HG03457 (cell line): Measurements from ENCODE around the gene AUTS2.
"Not testable (repeated sequence)": the region's sequence is repeated elsewhere in the genome, so short reads cannot be mapped to it uniquely, and the experiment has no call there.

ENCODE experiments used
- ATAC-seq: cut with Tn5 transposase; IDR thresholded peaks from one replicate; pipeline ENCODE4 v1.9.1; 2021; ENCODE audit warnings: moderate number of reproducible peaks; ENCODE audit not compliant: unreplicated experiment

The AUTS2 gene

DNA sequence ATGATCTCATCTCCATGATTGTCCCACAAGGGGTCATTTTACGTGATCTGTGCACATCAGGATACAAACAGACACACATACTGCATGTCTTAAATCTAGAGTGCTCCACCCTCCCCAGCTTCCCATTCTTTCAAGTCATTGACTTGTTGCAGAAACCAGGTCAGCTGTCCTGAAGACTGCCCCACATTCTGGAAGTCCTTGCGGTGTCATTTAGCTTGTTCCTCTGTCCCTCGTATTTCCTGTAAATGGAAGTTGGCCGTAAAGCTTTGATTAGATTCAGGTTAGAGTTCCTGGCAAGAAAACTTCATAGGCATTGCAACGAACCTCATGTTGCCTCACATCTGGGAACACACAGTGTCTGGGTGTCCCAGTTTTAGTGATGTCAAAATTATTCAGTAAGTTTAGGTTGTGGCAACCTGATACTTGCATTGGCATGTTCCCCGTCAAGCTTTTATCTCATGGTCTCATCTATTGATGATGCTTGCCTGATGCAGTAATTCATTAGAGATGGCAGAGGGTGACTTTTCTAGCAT, 1116.3 kb downstream of the AUTS2 start:
- ATAC-seq, result no peak

DNA sequence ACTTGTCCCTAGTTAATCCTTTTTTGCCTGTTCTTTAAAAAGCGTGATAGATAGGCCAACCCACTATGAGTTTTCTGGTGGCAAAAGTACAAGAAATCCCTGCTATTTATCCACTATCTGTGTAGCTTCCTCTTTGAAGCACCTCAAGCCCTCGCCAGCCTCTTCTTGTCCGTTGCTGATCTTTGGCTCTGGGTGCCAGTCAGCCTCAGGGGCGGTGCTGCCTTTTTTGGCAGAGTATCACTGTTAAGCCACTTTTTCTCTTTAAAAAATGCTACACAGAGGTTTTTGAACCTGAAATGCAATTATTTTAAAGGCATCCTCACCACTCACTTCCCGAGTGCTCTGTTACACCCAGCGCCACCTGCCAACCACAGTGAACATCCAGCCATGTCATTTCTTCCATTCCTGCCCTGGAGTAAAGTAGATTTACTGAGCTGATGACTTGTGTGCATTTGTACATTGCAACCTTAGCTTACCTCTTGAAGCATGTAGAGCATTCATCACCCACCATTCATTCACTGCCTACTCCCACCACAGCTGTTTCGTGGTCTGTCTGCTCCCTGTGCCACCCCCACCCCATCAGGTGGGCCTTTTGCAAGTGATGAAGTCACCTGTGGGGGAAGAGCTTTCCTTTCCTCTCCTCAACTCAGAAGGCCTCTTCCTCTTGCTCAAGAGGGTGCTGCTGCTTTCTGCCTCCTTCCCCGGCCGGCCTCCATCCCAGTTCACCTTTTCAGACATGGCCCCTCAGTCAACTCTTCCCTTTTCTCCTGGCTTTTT, 1119.5 kb downstream of the AUTS2 start:
- ATAC-seq, result no peak

DNA sequence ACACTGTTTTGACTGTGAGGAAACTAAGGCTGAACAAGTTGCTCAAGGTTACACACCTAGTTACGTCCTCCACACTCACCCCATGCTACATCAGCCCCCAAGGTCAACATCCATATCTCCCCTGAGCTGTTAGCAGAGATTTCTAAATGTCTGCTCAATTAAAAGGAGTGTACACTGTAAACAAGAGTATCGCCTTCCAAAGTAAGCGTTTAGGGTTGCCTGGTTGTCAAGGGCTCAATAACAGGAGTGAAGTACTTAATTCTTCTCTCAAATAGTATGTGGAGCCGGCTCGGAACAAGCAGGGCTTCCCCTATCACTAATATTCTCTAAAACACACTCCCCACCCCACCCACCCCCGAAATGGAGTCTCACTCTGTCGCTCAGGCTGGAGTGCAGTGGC, 1120.8 kb downstream of the AUTS2 start:
- ATAC-seq, result no peak

DNA sequence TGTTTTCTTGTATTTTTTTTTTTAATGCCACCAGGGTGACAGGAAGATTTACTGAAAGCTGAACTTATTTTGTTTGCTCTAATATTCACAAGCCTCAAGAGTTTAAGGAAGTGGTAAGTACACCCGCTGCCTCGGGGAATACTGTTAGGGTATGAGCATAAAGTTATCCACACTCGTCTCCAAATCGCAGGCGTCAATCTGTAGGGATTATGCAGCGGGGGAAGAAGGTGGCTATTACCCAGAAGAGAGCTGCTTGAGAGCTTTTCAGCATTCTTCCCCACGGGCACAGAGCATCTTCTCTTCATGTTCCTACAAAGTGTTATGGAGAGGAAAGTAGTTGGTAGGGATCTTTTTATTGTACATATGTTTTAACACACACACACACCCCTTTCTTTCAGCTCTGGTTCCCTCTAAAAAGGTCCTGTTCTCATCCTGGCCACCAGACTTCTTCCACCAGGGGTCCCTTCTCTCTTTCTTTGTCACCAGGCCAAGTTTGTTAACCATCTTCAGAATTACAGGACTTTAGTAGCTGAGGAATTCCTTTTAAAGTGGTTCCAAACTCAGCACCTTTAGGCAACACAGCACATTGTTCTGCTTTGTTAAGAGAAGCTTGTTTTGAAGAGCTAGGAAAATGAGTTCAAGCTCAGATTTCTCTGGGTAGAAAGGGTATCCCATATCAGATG, 1122.1 kb downstream of the AUTS2 start:
- ATAC-seq, result no peak

DNA sequence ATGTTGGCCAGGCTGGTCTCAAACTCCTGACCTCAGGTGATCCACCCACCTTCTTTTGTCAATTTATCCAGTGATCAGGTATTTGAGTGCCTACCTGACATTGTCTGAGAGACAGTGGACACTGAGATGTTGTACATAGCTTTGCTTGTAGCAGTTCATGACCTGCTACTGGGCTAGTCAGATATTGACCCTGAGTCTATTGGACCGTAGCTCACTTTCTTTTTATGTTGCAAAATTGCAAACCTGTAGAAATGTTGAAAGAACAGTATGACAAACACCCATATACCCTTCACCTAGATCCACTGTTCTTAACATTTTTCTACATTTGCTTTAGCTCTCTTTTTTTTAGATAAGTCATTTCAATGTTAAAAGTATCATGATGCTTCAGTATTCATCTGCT, 1123.2 kb downstream of the AUTS2 start:
- no peak for ATAC-seq

DNA sequence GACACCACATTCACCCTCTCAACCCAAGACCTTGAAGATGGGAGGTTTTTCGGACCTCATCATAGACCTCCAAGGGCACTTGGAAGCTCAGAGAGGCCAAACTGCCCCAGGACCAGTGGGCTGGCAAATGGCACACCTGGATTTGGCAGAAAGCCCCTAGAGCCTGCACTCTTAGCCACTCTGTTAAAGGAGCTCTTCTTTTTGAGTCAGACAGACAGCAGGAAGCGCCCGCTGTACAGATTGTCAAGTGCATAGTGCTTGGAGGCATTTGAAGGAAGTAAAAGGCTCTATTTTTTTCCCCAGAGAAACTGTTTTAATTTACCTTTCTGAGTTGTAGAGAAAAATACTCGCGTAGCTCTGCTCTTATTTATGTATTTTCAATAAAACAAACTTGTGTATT, 1125.1 kb downstream of the AUTS2 start:
- ATAC-seq, result no peak

DNA sequence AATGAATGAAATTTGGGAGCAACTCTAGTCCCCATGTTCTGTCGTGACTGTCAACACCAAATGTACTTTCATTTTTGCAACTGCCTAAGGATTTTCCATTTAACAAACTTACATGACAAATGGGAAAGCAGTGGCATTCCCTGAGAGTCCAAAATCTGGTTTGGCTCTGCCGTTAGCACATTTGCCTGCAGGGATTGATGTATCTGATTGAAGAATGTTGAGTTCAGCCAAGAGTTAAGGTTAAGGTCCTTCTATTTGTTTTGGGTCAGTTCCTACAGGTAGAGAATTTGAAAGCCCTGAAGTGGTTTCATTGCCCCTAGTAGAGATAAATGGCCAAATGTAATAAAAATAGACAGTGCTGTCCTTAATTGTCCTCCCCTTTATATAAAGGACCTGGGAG, 1127.2 kb downstream of the AUTS2 start:
- ATAC-seq, result no peak

DNA sequence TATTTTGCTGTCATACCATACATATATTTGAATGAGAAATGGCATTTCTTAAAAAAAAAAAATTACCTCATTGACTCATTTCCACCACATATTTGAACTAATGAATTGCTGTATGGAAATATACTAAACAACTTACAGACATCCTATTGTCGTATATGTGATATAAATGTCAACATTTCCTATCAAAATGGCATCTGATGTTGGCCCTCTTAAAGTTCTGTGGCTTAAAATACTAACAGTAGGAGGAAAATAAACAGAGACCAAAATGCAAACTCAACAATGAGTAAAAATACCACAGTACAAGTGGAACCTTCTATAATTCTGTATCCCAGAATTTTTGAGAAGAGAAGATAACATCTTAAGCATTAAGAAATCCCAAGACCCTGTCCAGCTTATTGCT, 1128.0 kb downstream of the AUTS2 start:
- ATAC-seq, result no peak

DNA sequence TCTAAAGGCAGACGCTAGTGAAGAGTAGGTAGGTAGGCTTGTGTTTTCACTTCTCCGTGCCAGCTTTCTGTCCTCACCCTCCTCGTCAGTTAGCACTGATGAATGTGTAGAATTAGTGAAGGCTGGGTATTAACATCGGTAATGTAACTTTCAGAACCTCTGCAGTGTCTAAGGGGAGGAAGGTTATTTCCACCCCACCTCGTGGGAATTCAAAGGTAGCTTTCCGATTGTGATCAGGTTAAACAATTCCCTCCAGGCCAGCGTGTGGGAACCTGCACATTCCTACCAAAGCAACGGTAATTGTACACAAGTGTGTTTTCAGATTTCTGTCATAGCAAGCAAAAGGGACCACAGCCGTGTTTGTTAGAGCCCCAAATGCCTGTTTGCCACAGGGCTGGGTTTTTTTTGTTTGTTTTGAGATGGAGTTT, 1128.7 kb downstream of the AUTS2 start:
- no peak for ATAC-seq

DNA sequence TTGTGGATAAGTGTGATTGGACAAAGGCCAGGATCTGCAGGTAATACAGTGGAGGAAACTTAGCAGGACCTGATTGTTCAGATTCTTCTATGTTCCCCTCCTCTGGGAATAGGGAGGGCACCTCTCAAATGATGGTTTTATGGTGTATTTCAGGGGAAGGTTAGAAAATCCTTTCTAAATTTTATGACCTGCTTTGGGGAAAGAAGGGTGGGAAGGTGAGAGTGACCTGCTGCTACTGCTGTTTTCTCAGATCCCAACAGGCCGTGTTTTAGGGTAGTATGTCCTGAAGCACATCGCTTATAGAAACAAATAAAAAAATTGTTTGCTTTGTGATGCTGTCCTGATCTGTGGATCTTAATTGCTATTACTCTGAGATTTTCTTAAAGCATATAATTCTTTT, 1129.6 kb downstream of the AUTS2 start:
- no peak for ATAC-seq

DNA sequence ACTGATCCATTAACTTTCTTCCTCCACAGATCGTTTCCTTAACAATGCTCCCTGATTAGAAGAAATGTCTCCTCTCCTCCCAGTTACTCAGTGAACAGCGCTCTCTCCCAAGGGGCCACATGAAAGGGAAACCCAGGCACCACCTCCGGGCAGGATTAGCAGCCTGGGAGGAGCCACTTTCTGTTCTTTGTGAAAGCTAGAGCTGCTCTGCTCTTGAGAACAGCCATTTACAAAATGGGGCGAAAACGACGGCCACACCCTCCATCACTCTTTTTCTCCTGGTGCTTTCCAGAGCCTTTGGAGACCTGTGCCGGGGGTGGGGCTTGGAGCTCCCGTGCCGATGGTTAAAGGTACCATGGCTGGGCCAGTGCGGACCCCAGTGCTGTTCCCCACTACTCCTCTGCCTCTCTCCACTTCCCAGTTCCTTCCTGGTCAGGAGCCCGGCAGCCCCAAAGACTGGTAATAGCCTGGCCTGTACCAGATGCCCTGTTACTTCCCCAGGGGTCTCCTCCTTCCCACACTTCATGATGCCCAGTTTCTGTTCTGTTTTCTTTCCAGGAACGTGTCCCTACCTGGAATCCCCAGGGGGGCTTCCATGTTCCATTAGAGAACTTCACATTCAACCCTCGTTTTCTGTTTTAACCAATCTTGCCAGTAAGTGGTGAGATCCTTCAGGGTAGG, 1130.7 kb downstream of the AUTS2 start:
- no peak for ATAC-seq

DNA sequence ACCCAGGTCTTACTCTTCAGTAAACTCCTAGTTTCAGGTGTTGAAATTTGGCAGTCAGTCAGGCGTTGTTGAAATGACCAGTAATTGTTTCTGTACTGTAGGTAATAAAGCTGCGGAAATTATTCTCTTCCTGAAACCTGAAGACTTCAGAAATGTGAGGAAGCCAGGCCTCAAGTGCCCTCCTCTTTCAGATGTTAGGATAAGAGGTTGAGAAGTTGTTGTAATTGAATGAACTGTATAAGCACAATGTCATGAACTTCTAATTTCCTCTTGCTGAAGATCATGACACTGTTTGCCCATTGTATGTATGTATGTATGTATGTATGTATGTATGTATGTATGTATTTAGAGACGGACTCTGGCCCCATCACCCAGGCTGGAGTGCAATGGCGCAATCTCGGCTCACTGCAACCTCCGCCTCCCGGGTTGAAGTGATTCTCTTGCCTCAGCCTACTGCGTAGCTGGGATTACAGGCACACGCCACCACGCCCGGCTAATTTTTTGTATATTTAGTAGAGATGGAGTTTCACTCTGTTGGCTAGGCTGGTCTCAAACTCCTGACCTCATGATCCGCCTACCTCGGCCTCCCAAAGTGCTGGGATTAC, 1131.4 kb downstream of the AUTS2 start:
- ATAC-seq, result not testable (repeated sequence)

DNA sequence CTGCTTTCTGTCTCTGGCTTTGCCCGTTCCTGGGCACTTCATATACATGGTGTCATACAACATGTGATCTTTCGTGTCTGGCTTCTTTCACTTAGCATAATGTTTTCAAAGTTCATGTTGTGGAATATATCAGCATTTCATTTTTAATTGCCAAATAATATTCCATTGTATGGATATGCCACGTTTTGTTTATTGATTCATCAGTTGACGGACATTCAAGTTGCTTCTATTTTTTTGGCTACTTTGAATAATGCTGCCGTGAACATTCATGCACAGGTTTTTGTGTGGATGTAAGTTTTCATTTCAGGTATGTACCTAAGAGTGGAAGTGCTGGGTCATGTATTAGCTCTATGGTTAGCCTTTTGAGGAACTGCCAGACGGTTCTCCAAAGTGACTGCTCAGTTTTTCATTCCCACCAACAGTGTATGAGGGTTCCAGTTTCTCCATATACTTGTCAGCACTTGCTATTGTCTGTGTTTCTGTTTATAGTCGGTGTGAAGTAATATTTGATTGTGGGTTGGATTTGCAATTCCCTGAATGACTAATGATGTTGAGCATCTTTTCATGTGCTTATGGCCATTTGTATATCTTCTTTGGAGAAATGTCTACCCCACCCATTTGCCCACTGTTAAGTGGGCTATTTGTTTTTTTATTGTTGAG, 1132.3 kb downstream of the AUTS2 start:
- ATAC-seq, result no peak

DNA sequence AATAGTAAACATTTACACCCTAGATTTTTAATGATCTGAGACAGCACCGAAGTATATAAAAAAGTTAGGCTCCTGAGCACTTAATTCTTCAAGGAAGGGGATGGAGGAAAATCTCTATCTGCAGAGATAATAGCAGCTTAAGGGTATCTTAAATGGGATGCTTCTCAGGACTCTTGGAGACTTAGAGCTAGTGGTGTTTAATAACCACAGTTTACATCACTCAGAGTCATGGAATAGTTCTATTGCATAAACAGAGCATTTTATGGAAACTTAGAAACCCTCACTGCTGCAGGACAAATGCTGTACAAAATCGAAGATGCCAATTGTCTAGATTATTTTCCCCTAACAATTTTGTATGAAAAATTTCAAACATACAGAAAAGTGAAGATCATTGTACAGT, 1134.8 kb downstream of the AUTS2 start:
- no peak for ATAC-seq

DNA sequence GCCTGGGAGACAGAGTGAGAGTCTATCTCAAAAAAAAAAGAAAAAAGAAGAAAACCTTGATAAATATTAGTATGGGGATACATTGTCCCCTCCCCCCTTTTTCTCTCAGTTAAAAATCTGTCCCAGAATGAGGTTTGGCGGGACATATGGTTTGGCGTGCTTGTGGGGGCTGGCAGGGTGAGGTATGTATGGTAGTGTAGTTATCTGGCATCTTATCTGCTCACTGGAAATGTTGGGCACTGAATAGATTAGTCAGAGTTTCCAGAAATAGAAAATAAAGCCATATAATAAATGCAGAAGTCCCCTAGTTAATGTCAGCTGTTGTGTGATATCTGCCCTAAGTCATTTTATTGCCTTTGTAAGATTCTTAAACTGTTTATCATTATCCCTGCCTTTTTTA, 1136.1 kb downstream of the AUTS2 start:
- ATAC-seq, result no peak

DNA sequence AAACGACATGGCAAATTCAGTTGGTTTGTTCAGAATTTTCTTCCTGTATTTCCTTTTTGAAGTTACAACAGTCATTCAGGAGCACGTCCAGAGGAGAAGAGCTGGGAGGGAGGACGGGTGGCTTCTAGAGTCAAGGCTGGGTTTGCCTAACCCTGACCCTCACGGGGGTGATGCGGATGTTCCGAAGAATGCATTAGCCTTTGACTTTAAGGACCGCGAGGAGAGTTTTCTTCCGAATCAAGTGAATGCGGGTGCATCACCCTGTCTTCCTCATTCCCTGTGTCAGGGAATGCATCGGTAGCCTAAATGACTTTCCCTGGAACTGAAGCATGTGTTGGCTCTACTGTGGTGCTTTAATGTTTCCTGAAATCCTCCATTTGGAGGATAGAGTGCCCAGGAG, 1137.0 kb downstream of the AUTS2 start:
- no peak for ATAC-seq

DNA sequence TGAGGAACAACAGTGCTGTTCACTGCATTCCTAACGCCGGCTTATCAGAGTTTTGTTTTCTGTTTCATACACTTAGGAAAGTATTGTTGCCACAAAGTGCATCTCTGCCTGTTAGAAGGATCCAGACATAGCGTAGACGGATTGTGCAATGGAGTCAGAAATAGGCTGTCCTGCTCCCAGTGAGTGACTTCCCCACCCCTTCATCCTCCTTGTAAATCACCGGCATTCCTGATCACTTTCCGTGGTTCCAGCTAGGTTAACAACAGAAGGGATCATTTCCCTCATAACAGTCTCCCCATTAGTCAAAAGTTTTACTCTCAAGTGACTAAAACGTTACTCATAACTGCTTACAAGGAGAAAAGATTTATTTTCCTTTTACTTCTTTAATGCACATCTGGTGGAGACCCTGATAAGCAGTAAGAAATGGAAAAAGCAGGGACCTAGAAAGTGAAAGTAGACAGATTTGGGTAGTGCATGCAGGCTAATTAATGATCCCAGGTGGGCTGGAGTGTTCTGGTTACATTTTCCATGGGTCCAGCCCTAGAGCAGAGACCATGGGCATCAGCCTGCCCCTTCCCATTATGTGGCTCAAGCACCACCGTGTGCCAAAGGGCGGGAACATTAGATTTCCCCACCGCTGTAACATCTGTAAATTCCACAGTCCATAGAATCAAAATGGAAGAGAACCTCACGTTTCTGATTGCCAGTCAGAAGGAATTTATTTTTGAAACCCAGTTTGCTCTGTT, 1138.6 kb downstream of the AUTS2 start:
- no peak for ATAC-seq

DNA sequence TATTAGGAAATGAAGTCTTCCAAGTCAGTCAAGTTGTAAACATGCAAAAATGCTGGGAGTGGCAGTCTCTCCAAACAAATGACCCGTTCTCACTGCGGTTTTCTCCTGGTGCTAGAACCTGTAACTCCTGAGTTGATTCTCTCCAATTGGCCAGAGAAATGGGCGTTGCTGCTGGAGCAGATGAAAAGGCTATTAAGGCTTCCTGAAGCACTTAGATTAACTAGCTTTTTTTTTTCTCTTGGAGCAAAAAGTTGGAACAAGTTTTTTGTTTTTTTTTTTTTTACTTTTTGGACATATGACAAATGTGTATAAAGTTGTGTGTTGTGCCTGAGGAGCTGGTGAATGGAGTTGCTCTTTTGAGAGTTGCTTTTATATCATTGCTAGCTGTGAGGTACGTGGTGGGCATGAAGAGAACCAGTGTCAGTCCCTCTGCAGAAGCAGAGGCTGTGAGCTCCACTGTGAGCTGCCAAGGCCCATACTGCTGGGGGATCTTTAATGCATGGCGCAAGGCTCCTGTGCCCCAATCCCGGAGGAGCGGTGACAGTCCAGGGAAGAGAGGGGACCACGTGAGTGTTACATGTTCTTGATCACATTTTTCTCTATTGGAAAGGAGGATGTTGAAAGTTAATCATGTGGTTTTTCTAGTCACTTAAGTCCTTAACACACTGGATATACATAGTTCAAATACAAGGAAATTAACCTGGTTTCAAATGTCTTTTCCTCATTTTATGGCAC, 1140.0 kb downstream of the AUTS2 start:
- no peak for ATAC-seq

DNA sequence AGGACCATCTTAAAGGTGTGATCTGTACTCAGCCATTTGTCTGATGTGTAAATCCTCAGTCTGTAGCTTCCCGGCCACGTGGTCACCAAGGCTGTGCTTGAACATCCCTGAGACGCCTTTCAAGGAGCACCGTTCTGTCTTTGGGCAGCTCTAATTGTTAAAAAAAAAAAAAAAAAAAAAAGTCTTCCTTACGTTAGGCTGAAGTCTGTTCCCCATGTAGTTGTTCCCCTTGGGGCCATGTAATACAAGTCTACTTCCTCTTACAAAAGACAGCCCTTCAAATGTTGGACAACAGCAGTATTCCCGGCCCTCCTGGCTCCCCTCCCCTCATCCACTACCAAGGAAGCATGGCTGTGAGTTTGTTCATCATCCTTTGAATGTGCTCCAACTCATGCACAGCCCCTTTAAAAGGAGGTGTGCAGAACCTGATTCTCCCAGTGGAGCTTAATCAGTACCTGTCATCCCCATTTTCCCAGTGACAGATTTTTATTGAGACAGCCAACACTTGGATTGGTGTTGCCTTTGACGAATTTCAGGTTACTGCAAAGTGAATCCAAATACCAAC, 1141.5 kb downstream of the AUTS2 start:
- ATAC-seq, result no peak
